AG04449 (cell line): Measurements from ENCODE around the gene ZBTB33.

Experiments used
- CTCF ChIA-PET: fragments of 350-600 bp; formaldehyde crosslinking; extraction: SDS; loops from one replicate; lab custom pipeline; 2021; ENCODE audit warnings: antibody characterized with exemption; lab: Yijun Ruan, JAX
- POLR2A ChIA-PET: fragments of 400-600, 350-600 bp; formaldehyde crosslinking; extraction: SDS; loops from one replicate; lab custom pipeline; 2020; ENCODE audit warnings: antibody characterized with exemption, inconsistent platforms; lab: Yijun Ruan, JAX
- DNase-seq: peaks from one replicate; pipeline ENCODE4 v3.0.0-alpha.2; 2010; ENCODE audit warnings: low read depth, low spot score
- H3K4me3 ChIP-seq: 2 replicates; pipeline ENCODE4 v1.5.1; 2011; ENCODE audit warnings: low read depth, mild to moderate bottlenecking, control low read depth, low read length
- TF ChIP-seq, protein P1 (sequence below): IDR thresholded peaks from one replicate; pipeline ENCODE4 v1.5.1; 2011; ENCODE audit warnings: mild to moderate bottlenecking, moderate library complexity, low read length, control low read depth, inconsistent platforms; ENCODE audit not compliant: insufficient read depth; ENCODE audit errors: missing control alignments

ZBTB33 gene

GRCh38 chrX:120242813-120243212 is 7.8 kb upstream of the ZBTB33 start:
- TF ChIP-seq, protein P1, sequence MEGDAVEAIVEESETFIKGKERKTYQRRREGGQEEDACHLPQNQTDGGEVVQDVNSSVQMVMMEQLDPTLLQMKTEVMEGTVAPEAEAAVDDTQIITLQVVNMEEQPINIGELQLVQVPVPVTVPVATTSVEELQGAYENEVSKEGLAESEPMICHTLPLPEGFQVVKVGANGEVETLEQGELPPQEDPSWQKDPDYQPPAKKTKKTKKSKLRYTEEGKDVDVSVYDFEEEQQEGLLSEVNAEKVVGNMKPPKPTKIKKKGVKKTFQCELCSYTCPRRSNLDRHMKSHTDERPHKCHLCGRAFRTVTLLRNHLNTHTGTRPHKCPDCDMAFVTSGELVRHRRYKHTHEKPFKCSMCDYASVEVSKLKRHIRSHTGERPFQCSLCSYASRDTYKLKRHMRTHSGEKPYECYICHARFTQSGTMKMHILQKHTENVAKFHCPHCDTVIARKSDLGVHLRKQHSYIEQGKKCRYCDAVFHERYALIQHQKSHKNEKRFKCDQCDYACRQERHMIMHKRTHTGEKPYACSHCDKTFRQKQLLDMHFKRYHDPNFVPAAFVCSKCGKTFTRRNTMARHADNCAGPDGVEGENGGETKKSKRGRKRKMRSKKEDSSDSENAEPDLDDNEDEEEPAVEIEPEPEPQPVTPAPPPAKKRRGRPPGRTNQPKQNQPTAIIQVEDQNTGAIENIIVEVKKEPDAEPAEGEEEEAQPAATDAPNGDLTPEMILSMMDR = no peak
- DNase-seq = no peak
- ChIA-PET POLR2A (no interaction called here), CTCF (interaction anchor here (0.5 kb wide), 1 partner anchor 399 kb away, joined by 3 read pairs; no protein-coding TSS in a partner anchor)
- H3K4me3 ChIP-seq = no peak overlapping the region

DNA sequence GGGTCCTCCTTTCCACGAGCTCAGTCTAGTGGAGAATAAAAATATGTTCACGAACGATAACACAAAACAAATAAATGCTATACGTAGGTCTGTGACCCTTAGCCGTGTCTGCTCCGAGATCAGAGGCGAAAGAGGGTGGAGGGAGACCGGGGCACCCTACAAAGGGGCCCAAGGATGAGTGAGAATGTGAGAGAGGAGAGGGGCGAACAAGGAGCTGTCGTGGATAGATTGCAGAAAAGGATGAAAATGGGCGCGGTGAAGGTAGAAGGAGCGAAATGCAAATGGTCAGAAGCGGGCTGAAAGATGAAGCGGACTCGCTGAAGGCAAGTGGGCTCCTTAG is 6.2 kb upstream of the ZBTB33 start:
- POLR2A ChIA-PET = no interaction called here

DNA sequence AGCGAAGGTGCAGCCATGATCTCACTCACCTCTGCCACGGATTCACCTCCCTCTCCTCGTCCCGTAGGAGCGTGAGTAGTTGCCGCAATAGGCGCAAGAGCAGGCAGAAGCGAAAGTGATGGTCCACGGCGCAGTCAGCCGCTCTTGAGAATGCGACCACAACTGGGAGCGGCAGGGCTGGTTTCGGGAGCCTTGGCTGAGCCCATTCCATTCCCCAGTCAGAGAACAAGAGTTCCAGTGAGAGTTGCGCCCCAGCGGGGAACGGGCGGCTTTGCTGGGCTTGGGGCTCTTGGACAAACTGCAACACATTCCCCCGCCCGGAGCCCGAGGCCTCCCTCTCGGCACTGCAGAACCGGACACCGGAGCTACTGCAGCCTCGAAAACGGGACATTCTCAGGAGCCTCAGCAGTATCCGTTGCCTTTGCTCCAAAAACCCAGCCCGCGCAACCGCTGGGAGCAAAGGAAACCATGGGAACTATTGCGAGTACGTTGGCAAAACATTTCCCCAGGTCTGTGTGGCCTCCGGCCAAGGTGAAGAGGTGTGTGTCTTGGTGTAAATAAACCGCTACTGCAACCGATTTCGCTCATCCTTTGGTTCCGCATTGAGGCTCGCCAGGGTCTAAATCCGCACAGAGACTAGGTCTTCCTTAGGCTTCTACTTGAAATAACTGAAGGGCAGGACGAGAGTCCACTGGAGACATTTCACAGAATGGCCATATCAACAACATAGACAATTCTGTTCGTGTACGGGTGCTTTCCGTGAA is 5.7 kb upstream of the ZBTB33 start:
- POLR2A ChIA-PET = no interaction called here
- peak overlapping the region; percentile 67 for H3K4me3 ChIP-seq
- TF ChIP-seq, protein P1 = no peak
- CTCF ChIA-PET = no interaction called here
- peak; percentile 9 for DNase-seq

More for the DNA sequence above, 6.2 kb upstream of the ZBTB33 start:
- TF ChIP-seq, protein P1 = no peak
- peak overlapping the region; percentile 67 for H3K4me3 ChIP-seq
- CTCF ChIA-PET = no interaction called here
- no peak for DNase-seq

DNA sequence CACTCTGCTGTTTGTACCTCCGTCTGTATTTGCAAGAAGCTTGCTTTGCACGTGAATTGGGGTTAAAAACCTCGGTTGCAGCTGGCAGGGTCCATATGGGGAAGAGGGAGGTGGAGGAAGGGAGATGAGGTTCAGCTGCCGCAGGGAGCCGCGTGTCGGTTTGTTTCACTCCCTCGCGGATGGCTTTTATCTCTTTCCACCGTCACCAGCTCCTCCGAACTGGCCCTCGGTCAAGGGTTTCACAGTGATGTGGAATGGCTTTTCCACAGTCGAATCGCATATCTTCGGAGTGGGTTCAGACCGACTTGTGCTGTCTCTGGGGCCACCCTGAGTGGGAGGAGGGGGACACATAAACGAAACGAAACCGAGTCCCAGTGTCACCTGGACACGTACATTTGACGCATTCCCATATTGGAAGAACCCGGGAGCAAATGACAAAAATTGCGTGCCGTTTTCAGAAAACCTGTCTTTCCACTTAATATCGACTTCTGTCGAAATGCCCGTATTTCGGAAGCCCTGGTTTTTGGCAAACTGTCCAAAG is 929 bp downstream of the ZBTB33 start:
- ChIA-PET CTCF (interaction anchor here (0.8 to 2.0 kb wide), 5 partner anchors 10 to 220 kb away, joined by 3 to 9 read pairs (median 5); no protein-coding TSS in a partner anchor), POLR2A (interaction anchor here (1.2 kb wide), 1 partner anchor 206 kb away, joined by 4 read pairs; no protein-coding TSS in a partner anchor)
- TF ChIP-seq, protein P1 = no peak
- peak overlapping the region; percentile 71 for H3K4me3 ChIP-seq
- DNase-seq = no peak

DNA sequence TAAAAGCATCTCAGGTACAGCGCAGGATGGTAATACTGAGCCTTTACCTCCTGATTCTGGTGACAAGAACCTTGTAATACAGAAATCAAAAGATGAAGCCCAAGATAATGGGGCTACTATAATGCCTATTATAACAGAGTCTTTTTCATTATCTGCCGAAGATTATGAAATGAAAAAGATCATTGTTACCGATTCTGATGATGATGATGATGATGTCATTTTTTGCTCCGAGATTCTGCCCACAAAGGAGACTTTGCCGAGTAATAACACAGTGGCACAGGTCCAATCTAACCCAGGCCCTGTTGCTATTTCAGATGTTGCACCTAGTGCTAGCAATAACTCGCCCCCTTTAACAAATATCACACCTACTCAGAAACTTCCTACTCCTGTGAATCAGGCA is 3.2 kb downstream of the ZBTB33 start:
- ChIA-PET POLR2A (no interaction called here), CTCF (interaction anchor here (0.6 kb wide), 1 partner anchor 28 kb away, joined by 3 read pairs; no protein-coding TSS in a partner anchor)
- no peak overlapping the region for H3K4me3 ChIP-seq
- no peak for DNase-seq
- TF ChIP-seq, protein P1 = no peak

DNA sequence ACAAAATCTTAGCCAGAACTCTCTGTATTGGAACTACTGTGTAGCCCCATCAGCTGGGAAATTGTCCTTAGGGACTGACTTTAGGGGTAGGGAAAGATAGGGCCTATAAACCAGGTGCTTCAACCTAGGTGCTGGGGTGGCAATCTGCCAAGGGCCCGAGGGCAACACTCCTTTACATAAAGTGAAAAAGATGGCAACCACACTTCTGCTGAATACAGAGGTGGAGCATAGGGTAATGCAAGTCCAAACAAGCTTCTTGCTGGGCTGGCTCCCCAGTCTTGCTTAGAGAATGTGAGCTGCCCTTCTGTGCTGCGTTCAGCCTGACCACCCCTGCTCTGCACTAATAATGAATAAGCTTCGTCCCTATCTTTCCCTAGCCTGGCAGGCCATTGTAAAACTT is 9.8 kb downstream of the ZBTB33 start:
- no peak overlapping the region for H3K4me3 ChIP-seq
- ChIA-PET POLR2A (no interaction called here), CTCF (interaction anchor here (1.9 kb wide), 1 partner anchor 9 kb away, joined by 5 read pairs; no protein-coding TSS in a partner anchor)
- TF ChIP-seq, protein P1 = no peak
- DNase-seq = no peak
